WTC11 (cell line): Measurements from ENCODE around the gene PIGS. TPM values are rescaled to one million over a fixed set of nuclear protein-coding genes. Genes with fewer than 3 reads are reported as not detected.

Experiments
- ATAC-seq: fragments of 200-7000 bp; cut with Tn5 transposase; 2 replicates; pipeline ENCODE4 v1.10.0; 2021; ENCODE audit warnings: mild to moderate bottlenecking, moderate library complexity
- CTCF ChIA-PET: fragments of 300-600 bp; sonication (Branson Sonifier 250); formaldehyde crosslinking; loops from one replicate; lab custom pipeline; 2021; ENCODE audit warnings: antibody characterized with exemption; lab: Charles Lee
- POLR2A ChIA-PET: fragments of 350-600 bp; sonication (Branson Sonifier 250); formaldehyde crosslinking; loops from one replicate; lab custom pipeline; 2021; ENCODE audit warnings: antibody characterized with exemption; lab: Charles Lee
- DNase-seq: peaks from one replicate; pipeline ENCODE4 v3.0.0; 2021; ENCODE audit warnings: low spot score
- H3K27ac Mint-ChIP-seq: 2 replicates; pipeline ENCODE4 v1.8.0; 2021; ENCODE audit warnings: mixed read lengths
- H3K27me3 Mint-ChIP-seq: 2 replicates; pipeline ENCODE4 v1.8.0; 2021; ENCODE audit warnings: low read depth, mild to moderate bottlenecking, moderate library complexity, mixed read lengths
- H3K36me3 Mint-ChIP-seq: 2 replicates; pipeline ENCODE4 v1.8.0; 2021; ENCODE audit warnings: mixed read lengths
- H3K4me1 Mint-ChIP-seq: 2 replicates; pipeline ENCODE4 v1.8.0; 2022; ENCODE audit warnings: mixed read lengths
- H3K4me3 Mint-ChIP-seq: 2 replicates; pipeline ENCODE4 v1.8.0; 2021; ENCODE audit warnings: mild to moderate bottlenecking, moderate library complexity, mixed read lengths
- H3K9me3 Mint-ChIP-seq: 2 replicates; pipeline ENCODE4 v1.8.0; 2021; ENCODE audit warnings: mixed read lengths
- ARID4B ChIP-seq: sonication (generic); formaldehyde crosslinking; IDR thresholded peaks from 2 replicates; pipeline ENCODE4 v1.8.0; 2023; ENCODE audit warnings: missing genetic modification reagents, mild to moderate bottlenecking, borderline replicate concordance
- ATF3 ChIP-seq: sonication (generic); formaldehyde crosslinking; conservative IDR thresholded peaks from 2 replicates; pipeline ENCODE4 v1.8.1; 2022; ENCODE audit warnings: mild to moderate bottlenecking, missing genetic modification reagents
- FOXK1 ChIP-seq: sonication (generic); formaldehyde crosslinking; IDR thresholded peaks from 2 replicates; pipeline ENCODE4 v1.8.0; 2022; ENCODE audit warnings: mild to moderate bottlenecking, moderate library complexity, missing genetic modification reagents
- HMGA2 ChIP-seq: fragments of 250-450 bp; sonication (Bioruptor Pico); IDR thresholded peaks from 2 replicates; pipeline ENCODE4 v1.4.0; 2021; ENCODE audit warnings: mild to moderate bottlenecking, moderate library complexity
- IRF1 ChIP-seq: sonication (generic); formaldehyde crosslinking; IDR thresholded peaks from 2 replicates; pipeline ENCODE4 v1.8.0; 2023; ENCODE audit warnings: missing genetic modification reagents
- JUN ChIP-seq: sonication (generic); formaldehyde crosslinking; IDR thresholded peaks from 2 replicates; pipeline ENCODE4 v1.8.0; 2023; ENCODE audit warnings: mild to moderate bottlenecking, missing genetic modification reagents
- NFYB ChIP-seq: sonication (generic); formaldehyde crosslinking; conservative IDR thresholded peaks from 2 replicates; pipeline ENCODE4 v1.8.0; 2022; ENCODE audit warnings: low read depth, missing genetic modification reagents
- RORB ChIP-seq: fragments of 250-450 bp; sonication (Bioruptor Pico); IDR thresholded peaks from 2 replicates; pipeline ENCODE4 v1.9.0; 2021; ENCODE audit warnings: mild to moderate bottlenecking
- SMAD3 ChIP-seq: sonication (generic); formaldehyde crosslinking; IDR thresholded peaks from 2 replicates; pipeline ENCODE4 v1.8.0; 2022; ENCODE audit warnings: missing genetic modification reagents, mild to moderate bottlenecking, borderline replicate concordance
- ZNF532 ChIP-seq: fragments of 250-450 bp; sonication (Bioruptor Pico); IDR thresholded peaks from 2 replicates; pipeline ENCODE4 v1.9.0; 2021; ENCODE audit warnings: mild to moderate bottlenecking, borderline replicate concordance
- total RNA-seq: library from RNA; stranded (reverse); gene quantifications from 3 replicates; pipeline ENCODE4 v1.2.3, GENCODE V29; 2021

The PIGS gene
- total RNA-seq, 1 experiment from 2014 or later = 50.6 TPM

GRCh38 chr17:28615260-28615940 is 44.1 kb upstream of the PIGS start (continued):
- TF ChIP-seq ARID4B (CRISPR knock-in tag) (no peak), JUN (CRISPR knock-in tag) (no peak), NFYB (no peak), ZNF532 (CRISPR knock-in tag) (no peak)

GRCh38 chr17:28613931-28614381 is 42.6 kb upstream of the PIGS start, which contains the start of gene RSKR:
RSKR (minus strand) TSS chr17:28614185; CDS start chr17:28614161, 24 bp downstream.
- ChIA-PET POLR2A (interaction anchor here (1.0 kb wide), 1 partner anchor 97 kb away, joined by 3 read pairs; no protein-coding TSS in a partner anchor), CTCF (interaction anchor here (0.6 to 1.8 kb wide), 6 partner anchors 12 to 43 kb away, joined by 3 to 12 read pairs (median 4); partner anchors contain the start of genes BLTP2 and PIGS)
- Mint-ChIP-seq H3K9me3 (no peaks in the 10 kb centered on the region), H3K4me1 (no peaks in the 10 kb centered on the region), H3K27ac (no peak within 1 kb of the TSS), H3K36me3 (peaks cover 73% of the 10 kb centered on the region), H3K4me3 (no peak within 1 kb of the TSS), H3K27me3 (no peaks in the 10 kb centered on the region)
- ATAC-seq = no peak
- TF ChIP-seq HMGA2 (no peak), ATF3 (CRISPR knock-in tag) (no peak), FOXK1 (CRISPR knock-in tag) (no peak), SMAD3 (CRISPR knock-in tag) (no peak), IRF1 (CRISPR knock-in tag) (no peak), RORB (CRISPR knock-in tag) (no peak)
- no peak for DNase-seq
